Activated naive CD4-positive, alpha-beta T cell (primary cell): Measurements from ENCODE around the gene ACBD6.

Experiments used
- DNase-seq, 4 experiments: peaks; one replicate each; lab custom pipeline; 2025; lab: John Stamatoyannopoulos, UW

The ACBD6 gene

DNA sequence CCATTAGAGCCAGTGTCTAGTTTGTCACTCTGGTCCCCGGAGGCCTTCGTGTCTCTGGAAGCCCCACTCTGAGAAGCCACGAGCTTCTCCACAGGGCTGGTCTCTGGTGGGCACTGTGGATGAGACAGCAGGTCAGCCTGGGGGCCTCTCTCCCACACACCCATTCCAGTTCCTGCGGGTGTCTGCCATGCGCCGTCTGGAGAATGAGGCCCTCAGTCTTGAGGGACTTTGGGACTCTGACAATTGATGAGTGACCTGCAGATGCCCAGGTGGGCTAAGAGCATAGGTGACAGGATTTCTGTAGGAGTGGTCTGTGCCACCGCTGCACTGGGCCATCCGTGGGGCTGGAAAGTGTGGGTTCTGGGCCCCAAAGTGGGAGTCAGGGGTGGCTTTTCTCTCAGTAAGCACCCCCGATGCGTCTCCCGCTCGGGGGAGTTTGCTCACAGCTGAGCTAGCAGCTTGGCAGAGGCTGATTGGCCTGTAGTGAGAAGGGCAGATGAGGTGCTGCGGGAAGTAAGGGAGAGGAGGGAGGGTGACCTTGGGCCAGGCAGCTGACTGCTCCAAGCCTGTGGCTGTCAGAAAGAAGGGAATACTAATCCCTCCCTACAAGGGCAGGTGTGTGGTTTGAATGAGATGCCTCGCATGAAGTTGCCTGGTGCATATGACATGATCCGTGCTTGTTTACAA is 245.9 kb downstream of the ACBD6 start:
- DNase-seq: no peak

DNA sequence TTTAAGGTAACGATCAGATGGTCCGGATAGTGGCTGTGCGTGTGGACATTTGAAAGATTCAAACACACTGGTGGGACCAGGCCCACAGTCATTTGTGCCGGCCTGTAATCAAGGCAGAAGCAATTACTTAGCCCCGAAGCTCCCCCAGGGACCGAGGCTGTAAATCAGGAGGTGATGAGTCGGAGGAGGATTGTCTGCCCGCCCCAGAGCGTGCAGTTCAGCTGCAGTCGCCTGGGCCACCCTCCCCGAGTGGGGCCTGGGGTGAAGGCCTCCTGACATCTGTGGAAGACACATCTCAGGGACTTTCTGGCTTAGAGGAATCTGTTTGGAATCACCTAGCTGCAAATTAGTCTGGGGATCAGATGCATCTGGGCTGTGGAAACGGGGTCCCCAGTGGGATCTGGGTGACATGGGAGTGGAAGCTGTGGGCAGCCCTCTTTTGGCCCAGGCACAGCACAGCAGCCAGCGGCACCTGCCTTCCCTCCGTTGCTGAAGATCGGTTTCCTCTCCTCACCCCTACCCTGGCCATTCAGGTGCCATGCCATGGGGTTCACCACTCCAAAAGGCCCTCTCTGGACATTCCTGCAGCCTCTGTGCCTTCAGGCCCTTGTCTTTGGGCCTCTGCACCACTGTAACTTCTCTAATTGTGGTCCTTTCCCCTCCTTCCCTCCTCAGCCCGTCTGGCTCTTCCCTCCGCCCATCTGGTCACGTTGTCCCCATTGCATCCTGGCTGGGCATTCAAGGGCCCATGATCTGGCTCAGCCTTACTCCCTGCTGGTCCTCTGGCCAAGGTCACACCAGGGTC is 246.6 kb downstream of the ACBD6 start:
- DNase-seq: no peak

DNA sequence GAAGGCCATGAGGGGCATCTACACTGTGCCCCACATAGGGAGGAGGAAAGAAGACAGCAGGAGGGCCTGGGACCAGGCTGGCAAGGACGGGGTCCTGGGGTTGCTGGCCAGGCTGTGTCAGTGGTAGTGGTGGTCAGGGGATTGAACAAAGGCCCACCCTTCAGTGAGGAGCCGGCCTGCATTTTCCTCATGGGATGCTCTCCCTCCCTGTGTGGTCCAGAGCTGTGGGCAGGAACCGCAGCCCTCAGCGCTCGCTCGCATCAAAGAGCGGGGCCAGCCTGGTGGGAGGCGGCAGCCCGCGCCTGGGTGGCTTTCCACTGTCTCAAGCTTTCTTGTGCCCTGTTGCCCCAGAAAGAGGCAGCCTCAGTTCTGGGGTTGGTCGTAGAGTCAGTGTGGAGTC is 247.5 kb downstream of the ACBD6 start:
- DNase-seq: no peak

DNA sequence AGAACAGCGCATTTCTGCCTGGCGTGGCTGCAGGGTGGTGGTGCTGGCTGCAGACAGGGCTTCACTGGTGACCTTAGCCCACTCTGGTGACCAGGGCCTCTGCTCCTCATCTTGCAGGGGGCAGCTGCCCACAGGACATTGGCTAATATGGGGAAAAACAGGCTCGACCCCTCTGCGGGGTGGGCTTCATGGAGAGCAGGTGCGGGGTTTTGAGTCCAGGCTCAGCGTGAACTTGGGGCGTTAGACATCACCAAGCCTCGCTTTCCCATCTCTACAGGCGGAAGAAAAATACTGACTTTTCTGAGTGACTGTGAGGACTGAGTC is 247.9 kb downstream of the ACBD6 start:
- DNase-seq: no peak

DNA sequence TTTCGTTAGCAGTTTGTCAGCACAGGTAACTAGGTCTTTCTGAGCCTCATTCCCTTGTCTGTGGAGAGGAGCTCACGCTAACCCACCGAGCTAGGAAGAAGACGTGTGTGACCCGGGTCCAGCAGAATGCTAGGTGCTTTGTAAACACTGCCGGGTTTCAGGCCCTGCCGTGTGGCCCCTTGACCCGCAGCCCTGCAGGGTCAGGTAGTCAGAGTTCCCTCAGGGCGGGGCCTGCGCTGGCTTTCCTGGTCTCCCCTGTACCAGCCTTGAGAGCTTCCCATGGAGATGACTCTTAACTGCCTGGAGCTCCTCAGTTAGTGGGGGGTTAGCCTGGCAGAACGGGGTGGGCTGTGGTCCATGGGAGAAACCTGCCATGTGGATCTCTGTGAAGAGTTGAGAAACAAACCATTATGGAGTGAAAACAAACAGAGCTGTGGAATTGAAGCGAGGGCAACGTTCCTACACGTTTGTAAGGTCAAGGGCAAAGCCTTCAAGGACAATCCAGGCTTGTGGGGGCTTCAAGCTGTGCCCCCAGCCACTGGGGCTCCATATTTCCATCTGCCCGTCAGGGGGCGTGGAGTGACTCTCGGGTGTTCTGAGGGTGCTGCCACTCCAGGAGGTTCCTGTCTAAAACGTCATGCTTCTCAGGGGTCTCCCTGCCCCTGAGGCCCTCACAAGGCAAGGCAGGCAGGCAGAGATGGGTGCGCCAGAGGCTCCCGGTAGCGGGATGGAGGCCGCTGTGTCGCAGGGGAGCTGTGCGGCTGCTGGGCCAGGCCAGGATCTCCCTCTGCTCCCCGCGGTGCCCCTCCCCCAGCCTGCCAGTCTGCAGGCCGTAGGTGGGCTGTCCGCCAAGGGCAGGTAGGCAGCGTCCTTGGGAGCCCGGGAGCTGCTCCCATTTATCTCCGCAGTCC is 248.5 kb downstream of the ACBD6 start:
- no peak for DNase-seq

DNA sequence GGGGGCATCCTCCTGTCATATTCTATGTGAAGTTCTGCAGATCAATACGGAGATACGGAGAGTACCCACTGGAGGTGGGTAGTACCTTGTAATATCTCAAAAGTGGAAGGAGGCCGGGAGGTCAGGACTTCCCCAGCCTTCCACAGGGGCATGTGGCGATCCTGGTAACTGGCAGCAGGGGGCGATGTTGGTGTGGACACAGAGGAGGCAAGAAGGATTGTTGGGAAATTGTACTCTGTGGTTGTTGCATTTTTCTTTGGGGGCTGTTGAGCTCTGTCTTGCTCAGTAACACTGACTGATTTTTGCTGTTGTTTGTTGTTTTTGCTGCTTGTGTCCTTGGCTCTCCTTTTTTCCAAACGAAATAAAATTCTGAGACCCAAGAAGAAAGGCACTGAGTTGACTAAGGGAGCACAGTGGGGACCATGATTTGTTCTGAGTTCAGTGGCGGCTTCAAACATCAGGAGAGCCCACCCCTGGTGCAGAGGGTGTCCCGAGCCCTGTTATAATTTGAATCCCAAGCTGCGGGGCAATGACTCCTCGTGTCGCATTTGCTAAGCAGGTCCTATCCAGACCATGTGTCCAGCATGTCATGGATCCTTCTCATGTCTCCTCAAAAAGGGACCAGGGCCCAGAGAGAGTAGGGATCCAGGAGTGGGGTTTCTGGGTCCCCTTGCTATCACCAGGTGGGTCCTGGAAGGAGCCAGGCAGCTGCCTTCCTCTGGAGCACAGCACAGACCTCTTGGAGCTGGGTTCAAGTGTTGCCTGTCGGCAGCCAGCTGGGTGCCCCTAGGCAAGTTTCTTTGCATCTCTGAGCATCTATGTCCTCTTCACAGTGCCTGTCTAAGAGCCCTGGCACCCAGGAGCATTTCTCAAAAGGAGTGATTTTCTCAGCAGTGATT is 249.5 kb downstream of the ACBD6 start:
- DNase-seq: peak in 3 of 4 experiments; percentile 18 to 49 (median 40)

DNA sequence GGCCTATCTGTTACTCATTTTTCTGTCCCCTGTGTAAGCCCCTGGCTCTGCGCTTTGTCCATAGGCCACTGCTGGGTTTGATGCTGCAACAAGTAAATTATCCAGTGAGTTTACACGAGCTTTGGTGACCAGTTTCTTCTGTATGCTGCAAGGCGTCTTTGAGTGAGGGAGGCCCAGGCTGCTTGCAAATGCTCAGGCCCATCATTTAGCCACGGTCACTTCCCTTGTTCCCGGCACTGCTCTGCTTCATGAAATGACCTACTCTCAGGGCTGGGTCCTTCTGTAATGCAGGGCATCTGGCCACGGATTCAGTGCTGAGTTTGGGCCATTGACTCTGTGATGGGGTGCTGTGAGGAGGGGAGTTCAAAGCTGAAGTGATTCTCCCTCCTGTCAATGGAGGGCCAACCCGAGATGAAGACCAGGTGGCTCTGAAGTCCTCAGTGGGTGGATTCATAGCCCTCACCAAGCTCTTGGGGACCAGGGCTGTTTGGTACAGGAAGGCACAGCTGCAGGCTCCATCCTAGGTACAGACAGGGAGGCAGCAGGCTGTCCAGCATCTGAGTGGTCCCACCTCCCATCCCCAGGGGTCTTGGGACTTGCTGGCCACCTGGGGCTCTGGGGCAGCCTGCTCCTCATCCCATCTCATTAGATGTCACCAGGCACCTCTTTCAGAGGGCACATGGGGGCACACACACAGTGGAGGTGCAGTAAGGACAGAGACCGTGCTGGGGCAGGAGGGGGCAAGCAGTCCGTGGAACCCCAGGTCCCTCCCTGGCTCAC is 250.7 kb downstream of the ACBD6 start:
- DNase-seq: no peak

DNA sequence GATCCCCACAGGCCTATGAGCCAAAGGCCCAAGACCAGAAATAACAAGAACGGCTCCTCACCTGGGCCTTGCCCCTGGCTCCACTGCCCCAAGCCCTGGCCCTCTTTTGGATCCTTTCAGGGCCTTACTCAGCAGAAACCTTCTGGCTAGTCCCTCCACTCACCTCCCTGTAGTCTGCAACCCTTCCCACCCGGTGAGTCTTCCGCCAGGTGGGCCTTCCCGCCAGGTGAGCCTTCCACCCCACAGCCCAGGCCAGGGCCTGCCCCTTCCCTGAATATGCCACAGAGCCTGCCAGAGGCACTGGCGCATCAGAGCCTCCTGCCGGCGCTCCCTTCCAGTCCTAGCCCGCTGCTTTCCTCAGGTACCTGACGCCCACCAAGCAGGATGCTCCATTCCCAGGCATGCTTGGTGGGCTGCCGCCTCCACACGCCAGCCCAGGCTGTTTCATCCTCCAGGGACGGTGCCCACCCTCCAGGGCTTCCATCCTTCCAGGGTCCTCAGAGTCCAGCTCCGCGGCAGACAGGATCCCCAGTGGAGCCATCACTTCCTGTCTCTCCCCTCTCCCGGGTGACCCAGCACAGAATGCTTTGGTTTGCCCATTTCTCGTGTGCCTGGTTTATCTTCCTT is 251.4 kb downstream of the ACBD6 start:
- no peak for DNase-seq

DNA sequence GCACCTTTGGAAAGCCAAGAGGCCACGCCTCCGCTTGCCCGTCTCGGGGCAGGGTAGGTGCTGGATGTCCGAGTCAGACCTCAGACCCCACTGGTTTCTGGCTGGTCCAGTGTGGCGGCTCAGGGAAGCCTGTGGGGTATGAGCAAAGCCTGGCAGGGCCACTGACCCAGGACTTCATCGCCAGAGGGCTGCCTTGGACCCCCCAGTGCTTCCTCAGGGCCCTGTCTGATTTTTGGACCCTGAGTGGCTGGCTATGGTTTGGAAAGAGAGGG is 251.9 kb downstream of the ACBD6 start:
- no peak for DNase-seq

DNA sequence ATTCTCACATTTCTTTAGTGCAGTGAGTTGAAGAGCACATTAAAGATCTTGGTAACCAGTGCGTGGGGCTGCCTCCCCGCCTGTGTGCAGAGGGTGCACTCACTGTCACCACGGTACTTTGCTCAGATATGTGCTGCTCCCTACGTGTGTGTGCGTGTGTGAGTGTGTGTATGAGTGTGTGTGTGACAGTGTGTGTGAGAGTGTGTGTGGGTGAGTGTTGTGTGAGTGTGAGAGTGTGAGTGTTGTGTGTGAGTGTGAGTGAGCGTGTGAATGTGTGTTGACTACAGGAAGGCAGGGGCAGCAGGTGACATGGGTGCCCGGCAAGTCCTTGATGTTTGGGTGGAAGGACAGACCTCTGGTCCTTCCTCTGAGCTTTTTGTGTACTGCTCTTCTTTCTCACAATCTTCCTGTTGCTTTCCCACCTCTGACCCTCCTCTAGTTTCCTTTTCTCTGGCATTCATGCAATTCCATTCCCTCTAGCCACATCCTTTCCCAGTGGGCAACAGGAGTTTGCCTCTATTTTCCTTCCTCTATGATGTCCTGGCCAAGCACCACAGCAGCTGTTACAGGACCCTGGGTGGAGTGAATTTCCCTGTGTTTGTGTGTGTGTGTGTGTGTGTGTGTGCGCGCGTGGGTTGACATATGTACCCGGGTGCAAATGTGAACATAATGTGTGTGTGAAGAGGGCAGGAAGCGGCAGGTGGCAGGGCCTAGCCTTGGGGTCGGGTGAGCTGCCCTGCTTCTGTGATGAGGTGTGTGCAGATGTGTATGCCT is 252.5 kb downstream of the ACBD6 start:
- no peak for DNase-seq

DNA sequence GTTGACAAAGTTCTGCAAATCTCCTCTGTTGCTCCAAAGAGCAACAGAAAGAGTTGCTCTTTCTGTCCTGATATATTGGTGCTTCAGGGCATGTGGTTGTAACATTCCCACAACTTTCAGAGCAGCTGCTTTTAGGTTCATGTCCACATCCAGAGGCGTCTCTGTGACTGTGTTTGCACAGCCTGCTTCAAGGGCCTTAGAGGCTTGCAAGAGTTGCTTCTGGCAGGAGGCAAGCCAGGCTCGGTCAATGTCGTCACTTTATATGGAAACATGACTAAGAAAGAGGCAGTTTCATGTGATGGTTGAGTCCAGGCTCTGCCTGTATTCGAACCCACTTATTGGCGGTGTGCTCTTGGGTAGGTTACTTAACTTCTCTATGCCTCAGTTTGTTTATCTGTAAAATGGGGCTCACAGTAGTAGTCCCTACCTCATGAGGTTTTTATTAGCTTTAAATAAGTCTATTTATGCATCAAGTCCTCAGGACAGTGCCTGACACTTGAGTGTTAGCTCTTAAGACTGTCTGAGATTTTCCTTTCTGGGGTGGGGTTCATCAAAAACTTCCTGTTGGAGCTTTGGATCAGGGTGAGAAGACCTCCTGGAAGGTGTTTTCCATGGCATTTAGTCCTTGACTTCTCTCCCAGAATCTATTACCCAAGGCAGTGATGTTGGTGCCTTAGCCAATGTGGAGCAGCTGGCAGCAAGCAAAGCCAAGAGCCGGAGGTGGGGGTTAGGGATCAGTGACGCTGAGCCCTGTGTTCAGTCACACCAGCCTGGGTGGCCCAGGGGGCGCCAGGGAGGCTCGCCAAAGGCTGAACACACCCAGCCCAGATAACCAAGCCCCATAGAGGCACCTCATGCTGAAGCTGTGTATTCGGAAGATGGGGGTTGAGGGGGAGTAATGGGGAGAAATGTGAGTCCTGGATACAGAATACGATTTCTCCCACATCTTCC is 253.4 kb downstream of the ACBD6 start:
- DNase-seq: no peak

DNA sequence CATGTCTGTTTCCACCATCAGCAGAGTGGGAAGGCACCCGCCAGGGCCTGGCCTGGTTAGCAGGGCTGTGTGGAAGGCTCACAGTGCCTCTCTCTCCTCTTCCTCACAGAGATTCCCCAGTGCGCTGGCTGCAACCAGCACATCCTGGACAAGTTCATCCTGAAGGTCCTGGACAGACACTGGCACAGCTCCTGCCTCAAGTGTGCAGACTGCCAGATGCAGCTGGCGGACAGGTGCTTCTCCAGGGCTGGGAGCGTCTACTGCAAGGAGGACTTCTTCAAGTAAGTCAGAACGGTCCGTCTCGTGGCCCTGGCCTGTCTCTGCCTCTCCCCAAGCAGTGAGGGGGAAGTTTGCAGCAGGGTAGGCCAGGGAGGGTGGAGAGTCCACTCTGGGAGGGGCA is 254.2 kb downstream of the ACBD6 start:
- no peak for DNase-seq

DNA sequence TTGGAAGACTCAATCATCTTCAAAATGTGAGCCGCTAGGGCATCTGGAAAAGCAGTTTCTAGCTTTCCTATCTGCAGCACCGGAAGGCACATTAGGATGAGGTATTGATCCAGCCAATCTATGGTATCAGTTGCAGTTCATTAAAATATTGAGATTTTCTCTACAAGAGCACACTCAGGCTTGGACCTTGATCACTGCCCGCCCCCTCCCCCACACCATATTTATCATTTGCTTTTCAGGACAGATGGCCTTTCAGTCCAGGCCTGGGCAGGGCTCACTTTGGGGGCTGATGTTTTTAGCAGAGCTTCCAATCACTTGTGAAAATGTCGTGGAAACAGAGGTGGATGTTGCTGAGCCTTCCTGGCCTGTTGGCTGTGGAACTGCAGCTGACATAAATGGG is 254.8 kb downstream of the ACBD6 start:
- no peak for DNase-seq

DNA sequence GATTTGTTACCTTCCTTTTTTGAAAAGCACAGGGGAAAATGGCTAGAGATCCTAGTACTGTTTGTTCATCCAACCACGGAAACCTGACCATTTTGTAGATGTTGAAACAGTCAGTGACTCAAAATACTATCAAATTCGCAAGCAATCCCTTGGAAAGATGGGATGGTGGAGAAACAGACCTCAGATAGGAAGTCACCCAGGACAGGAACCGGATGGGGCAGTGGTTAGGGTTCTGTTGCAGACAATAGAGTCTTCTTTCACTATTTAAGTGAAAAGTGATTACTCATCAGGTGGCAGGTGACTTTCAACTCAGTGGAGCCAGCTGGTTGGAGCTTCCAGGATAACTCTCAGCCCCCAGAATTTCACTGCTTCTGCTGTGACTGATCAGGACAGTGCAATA is 255.3 kb downstream of the ACBD6 start:
- DNase-seq: no peak

DNA sequence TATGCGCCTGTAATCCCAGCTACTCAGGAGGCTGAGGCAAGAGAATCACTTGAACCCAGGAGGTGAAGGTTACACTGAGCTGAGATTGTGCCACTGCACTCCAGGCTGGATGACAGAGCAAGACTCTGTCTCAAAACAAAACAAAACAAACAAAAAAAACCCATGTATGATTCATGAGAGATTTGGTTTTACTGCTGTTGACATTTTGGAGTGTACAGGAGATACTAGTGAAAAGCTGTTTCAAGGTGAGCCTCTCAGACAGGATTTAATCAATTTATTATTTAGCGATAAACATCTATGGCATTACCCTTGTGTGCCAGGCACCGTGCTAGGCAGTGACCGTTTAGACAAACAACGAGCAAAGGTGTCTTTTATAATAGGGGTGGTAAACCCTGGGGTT is 255.8 kb downstream of the ACBD6 start:
- no peak for DNase-seq

DNA sequence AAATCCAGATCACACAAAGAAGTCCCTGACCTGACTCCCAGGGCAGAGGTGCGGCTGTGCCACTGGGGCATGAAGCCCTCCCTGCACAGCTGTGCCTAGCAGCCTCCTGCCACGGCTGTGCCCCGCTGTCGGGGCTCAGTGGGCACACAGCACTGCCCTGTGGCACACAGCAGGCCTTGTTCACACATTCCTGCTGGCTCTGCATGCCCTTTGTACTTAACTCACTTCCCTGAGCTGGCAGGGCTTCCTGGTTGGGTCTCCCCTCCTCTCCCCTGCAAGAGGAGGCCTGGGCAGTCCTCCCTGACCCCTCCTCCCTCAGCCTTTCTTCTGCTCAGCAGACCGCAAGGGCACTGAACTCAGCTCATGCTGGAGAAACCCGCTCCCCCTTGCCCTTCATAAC is 257.5 kb downstream of the ACBD6 start:
- DNase-seq: no peak

DNA sequence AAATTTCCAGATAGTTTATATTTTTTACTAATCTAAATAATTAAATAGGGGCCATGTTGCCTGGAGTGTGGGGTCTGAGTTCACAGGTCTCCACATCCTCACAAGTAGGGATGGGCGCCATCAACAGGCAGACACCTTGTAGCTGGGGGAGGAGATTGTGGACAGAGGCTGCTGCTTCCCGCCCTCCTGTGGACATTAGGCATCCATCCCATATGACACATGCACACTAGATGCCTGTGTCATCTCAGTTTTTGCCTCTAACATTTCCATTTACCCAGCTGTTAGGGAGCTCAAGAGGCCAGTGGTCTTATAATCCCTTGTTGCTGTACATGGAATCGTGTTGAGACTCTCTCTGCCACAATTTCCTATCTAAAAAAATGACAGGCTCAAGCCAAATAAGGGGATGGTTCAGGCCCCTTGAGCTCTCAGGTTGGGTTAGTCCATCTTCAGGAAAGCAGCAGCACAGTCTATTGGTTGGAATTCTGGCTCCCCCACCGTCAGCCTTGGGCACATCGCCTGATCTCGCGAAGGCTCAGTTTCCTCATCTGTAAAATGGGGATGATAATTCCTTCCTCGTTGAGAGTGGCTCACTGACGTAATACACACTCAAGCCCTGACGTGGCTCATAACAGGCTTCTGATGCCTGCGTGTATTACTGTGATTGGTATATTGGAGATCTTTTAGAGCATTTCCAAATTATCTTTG is 258.7 kb downstream of the ACBD6 start:
- no peak for DNase-seq
